ENCODE measurements around the gene SLC26A8.
A peak's percentile ranks its signal among the peaks of the same experiment; 100 is the strongest.
"Not testable (repeated sequence)": the region's sequence is repeated elsewhere in the genome, so short reads cannot be mapped to it uniquely, and the experiment has no call there.

Gene SLC26A8

DNA sequence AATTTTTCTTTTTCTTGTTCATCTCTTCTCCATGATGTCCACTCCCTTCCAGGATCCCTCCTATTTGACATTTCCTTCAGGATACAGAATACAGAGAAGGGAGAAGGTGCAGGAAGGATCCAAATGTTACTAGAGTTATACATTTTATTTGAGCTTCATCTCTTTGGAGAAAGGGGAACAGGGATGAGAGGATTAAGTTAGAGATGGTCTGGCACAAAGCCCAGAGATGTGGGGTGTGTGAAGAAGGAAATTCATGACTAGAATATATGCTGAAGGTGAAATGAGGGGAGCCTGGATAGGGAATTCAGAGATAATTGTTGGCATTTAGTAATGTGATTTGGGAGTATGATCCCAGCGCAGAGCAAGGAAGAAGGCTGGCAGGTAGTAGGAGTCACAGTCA, 81.1 kb downstream of the SLC26A8 start:
- DNase-seq (ENCODE audit: low read depth), result no peak

DNA sequence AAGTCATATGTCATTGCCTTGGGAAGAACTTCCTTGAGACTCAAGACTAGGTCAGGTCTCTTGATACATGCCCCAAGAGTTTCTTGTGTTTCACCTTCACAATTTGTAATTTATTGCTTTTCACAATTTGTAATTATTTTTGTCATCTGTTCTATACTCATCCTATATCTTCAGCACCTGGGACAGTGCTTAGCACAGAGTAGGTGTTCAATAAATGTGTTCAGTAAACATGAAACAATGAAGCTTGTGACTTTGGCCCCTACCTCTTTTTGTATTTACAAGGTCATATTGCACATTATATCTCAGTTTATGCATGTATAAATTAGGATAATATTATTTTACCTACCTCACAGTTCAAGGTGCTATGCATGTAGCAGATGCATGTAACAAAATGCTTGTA, 82.1 kb downstream of the SLC26A8 start:
- DNase-seq (ENCODE audit: low read depth), result no peak

GRCh38 chr6:35941170-35941569, 83.3 kb downstream of the SLC26A8 start:
- DNase-seq (ENCODE audit: low read depth), result not testable (repeated sequence)

DNA sequence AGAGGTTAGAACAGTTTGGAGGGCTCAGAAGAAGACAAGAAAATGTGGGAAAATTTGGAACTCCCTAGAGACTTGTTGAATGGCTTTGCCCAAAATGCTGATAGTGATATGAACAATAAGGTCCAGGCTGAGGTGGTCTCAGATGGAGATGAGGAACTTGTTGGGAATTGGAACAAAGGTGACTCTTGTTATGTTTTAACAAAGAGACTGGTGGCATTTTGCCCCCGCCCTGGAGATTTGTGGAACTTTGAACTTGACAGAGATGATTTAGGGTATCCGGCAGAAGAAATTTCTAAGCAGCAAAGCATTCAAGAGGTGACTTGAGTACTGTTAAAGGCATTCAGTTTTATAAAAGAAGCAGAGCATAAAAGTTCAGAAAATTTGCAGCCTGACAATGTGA, 84.4 kb downstream of the SLC26A8 start:
- DNase-seq (ENCODE audit: low read depth), result not testable (repeated sequence)

- DNase-seq (ENCODE audit: low read depth), result not testable (repeated sequence)
Observed at GRCh38 chr6:35939259-35939658, 85.2 kb downstream of the SLC26A8 start.

DNA sequence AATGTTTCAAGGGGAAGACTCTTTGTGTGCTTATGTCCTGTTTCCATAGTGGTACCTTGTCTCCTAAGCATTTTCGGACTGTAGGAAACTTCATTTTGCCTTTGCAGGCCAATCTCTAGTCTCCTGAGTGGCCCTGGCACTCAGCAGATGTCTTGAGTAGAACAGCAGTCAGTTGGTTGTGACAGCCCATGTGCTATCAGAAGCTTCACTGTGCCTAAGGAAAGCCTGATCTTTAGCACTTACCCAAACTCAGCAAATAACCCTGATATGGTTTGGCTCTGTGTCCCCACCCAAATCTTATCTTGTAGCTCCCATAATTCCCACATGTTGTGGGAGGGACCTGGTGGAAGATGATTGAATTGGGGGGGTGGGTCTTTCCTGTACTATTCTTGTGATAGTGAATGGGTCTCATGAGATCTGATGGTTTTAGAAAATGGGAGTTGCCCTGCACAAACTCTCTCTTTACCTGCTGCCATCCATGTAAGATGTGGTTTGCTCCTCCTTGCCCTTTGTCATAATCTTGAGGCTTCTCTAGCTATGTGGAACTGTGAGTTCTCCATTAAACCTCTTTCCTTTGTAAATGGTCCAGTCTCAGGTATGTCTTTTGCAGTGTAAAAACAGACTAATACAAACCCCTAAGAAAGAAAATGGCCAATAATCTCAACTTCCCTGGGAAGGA, 87.6 kb downstream of the SLC26A8 start:
- no peak for DNase-seq (ENCODE audit: low read depth)

GRCh38 chr6:35935469-35935868, 89.0 kb downstream of the SLC26A8 start:
- no peak for DNase-seq (ENCODE audit: low read depth)

DNA sequence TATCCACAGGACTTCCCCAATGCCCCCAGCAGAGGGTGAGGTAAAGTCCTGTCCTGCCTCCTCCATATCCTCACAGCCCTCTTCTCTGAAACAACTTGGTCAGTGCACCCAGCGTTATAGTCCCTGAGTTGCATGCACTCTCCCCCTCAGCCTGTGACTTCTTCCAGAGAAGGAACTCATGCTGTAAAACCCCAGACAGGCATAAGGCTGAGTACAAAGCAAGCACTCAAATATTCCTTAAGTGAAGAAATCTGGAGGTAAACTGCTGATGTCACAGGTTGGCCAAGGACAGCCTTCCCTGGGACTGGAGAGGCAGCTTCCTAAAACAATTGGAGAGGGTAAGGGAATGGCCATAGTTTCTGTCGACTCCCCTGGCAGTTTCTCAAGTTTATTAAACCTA, 90.6 kb downstream of the SLC26A8 start:
- DNase-seq (ENCODE audit: low read depth), result no peak

DNA sequence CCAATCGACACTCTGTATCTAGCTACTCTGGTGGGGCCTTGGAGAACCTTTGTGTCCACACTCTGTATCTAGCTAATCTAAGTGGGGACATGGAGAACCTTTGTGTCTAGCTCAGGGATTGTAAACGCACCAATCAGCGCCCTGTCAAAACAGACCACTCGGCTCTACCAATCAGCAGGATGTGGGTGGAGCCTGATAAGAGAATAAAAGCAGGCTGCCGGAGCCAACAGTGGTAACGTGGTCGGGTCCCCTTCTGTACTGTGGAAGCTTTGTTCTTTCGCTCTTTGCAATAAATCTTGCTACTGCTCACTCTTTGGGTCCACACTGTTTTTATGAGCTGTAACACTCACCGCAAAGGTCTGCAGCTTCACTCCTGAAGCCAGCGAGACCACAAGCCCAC, 92.6 kb downstream of the SLC26A8 start:
- not testable (repeated sequence) for DNase-seq (ENCODE audit: low read depth)

GRCh38 chr6:35931120-35931561, 93.3 kb downstream of the SLC26A8 start:
- DNase-seq (ENCODE audit: low read depth), result no peak

GRCh38 chr6:35929601-35930000, 94.8 kb downstream of the SLC26A8 start:
- DNase-seq (ENCODE audit: low read depth), result no peak

GRCh38 chr6:35926509-35927215, 97.8 kb downstream of the SLC26A8 start:
- DNase-seq (ENCODE audit: low read depth), result no peak

- DNase-seq (ENCODE audit: low read depth), result no peak
Observed at GRCh38 chr6:35925961-35926360, 98.5 kb downstream of the SLC26A8 start.

DNA sequence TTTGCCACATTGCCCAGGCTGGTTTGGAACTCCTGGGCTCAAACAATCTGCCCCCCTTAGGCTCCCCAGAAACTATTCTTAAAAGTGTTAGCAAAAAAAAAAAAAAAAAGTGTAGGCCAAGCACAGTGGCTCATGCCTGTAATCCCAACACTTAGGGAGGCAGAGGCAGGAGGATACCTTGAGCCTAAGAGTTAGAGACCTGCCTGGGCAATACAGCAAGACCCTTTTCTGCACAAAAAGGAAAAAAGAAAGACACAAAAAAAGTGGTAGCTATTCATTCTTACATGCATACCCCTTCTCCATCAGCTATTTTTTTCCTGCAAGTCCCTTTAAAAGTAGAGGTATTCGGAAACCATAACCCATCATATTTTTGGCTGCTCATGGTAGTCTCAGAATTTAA, 100.3 kb downstream of the SLC26A8 start:
- no peak for DNase-seq (ENCODE audit: low read depth)

DNA sequence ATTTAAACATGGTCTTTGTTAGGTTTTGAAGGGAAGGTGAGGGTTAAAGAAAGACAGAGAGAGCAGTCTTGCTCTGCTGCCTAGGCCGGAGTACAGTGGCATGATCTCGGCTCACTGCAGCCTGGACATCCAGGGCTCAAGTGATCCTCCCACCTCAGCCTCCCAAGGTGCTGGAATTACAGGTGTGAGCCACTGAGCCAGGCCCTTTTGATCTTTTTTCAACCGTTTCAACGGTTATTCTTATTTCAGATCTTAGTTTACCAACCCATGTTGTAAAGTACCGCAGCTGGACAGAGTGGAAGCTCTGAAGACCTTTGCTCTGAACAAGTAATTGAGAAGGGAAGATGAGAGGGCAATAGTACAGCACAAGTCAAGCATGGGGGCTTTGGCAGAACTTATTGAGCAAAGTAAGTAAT, 102.3 kb downstream of the SLC26A8 start:
- no peak for DNase-seq (ENCODE audit: low read depth)

DNA sequence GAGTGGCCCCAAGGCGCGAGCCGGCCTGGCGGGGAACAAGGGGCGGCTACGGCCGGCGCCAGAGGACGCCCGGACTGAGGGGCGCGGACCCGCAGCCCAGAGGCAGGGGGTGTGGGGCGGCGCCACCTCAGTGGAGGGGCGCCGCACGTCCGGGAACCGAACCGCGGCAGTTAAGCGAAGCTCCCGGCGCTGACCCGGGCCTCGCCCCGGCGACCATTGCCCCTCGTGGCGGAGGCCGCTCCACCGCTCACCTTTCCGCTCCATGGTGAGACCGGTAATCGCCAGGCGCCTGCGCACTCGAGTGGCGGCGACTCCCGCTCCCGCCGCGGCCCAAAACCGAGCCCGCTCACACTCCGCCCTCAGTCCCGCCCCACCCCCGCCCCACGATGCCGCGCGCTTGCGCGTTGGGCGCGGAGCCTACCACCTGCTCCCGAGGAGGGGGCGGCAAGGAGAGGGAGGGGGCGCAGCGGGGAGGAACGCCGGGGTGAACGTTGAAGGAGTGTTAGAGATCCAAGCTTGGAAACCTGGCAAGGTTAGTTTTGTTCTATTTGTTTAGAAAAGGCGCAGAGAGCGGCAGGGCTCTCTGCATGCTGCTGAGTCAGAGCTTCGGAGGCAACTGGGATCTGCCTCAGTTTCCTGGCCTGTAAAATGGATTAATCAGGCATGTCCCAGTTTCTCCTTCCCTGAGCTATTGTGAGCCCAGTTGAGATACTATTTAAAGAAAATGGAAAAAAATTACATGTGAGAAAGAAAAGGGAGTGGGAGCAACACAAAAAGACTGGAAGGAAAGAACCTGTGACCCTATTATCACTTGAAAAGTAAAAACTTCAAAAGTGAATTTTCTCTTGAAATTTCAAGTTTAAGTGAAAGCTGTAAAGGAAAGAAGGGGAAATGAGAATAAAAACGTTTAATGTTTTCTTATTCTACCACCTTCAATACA, 103.4 kb downstream of the SLC26A8 start, which contains the start of gene SRPK1:
SRPK1 (minus strand) TSS at position 306 of the 940 bp plus-strand sequence; CDS start at position 264, 42 bp downstream.
- peak; percentile 82 for DNase-seq (ENCODE audit: low read depth)

GRCh38 chr6:35919827-35920751, 104.4 kb downstream of the SLC26A8 start:
- DNase-seq (ENCODE audit: low read depth), result peak; percentile 21

DNA sequence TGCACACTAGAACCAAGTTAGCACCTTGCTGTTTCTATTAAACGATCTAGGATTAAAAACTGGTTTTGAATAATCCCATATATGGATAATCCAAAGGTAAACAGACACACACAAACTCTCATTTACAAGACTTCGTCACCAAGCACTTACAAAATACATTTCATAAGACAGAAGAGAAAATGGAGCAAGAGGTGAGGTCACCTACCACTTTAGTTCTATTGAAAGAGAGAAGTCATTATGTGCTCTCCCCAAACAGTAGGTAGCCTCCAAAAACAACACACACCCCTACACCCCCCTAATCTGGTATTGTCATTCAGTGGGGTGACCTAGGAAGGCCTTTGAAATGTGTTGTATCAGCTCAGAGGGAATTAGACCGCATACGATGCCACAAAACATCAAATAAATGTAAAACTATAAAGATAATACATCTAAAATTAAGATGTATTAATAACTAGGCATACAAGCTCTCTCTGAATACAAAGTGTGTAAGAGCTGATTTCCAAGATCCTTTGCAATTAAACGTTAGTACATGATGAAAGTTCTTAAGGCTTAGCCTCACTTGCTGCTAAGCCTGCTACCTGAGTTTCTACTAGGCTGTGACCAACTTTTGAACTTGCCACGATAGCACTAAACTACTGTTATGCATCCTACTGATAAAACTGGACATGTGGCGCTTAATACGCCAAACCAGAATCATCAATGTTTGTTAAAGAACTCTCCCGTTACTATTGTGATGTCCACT, 105.2 kb downstream of the SLC26A8 start:
- DNase-seq (ENCODE audit: low read depth), result no peak

- DNase-seq (ENCODE audit: low read depth), result not testable (repeated sequence)
Observed at GRCh38 chr6:35916893-35917292, 107.5 kb downstream of the SLC26A8 start.

GRCh38 chr6:35916056-35916455, 108.4 kb downstream of the SLC26A8 start:
- no peak for DNase-seq (ENCODE audit: low read depth)

- no peak for DNase-seq (ENCODE audit: low read depth)
Observed at GRCh38 chr6:35914536-35914935, 109.9 kb downstream of the SLC26A8 start.
